ENCODE results near the gene ANO3.

ANO3 gene

GRCh38 chr11:26597899-26598298, 266.0 kb downstream of the ANO3 start:
- TF ChIP-seq CTCF (IDR thresholded peaks at IDR 0.05; ENCODE audit: borderline replicate concordance, insufficient read depth, low read depth, low read length): no peak
- H3K4me3 ChIP-seq (ENCODE audit: low read depth, low read length): no peak overlapping the region

GRCh38 chr11:26599425-26599824, 267.5 kb downstream of the ANO3 start:
- no peak overlapping the region for H3K4me3 ChIP-seq (ENCODE audit: low read depth, low read length)
- no peak for TF ChIP-seq CTCF (IDR thresholded peaks at IDR 0.05; ENCODE audit: borderline replicate concordance, insufficient read depth, low read depth, low read length)

GRCh38 chr11:26599876-26600434, 268.0 kb downstream of the ANO3 start:
- H3K4me3 ChIP-seq (ENCODE audit: low read depth, low read length): no peak overlapping the region
- no peak for TF ChIP-seq CTCF (IDR thresholded peaks at IDR 0.05; ENCODE audit: borderline replicate concordance, insufficient read depth, low read depth, low read length)

- no peak for TF ChIP-seq CTCF (IDR thresholded peaks at IDR 0.05; ENCODE audit: borderline replicate concordance, insufficient read depth, low read depth, low read length)
- no peak overlapping the region for H3K4me3 ChIP-seq (ENCODE audit: low read depth, low read length)
These were observed 276.0 kb downstream of the ANO3 start for GRCh38 chr11:26607725-26608506.

GRCh38 chr11:26608507-26609146, 276.7 kb downstream of the ANO3 start:
- H3K4me3 ChIP-seq (ENCODE audit: low read depth, low read length): no peak overlapping the region
- TF ChIP-seq CTCF (IDR thresholded peaks at IDR 0.05; ENCODE audit: borderline replicate concordance, insufficient read depth, low read depth, low read length): no peak

- no peak overlapping the region for H3K4me3 ChIP-seq (ENCODE audit: low read depth, low read length)
- no peak for TF ChIP-seq CTCF (IDR thresholded peaks at IDR 0.05; ENCODE audit: borderline replicate concordance, insufficient read depth, low read depth, low read length)
These were observed 281.8 kb downstream of the ANO3 start for GRCh38 chr11:26613759-26614158.
